Measurements from ENCODE around the gene FGD1. TPM values are rescaled to one million over a fixed set of nuclear protein-coding genes. Genes with fewer than 3 reads are reported as not detected.

FGD1 gene
- total RNA-seq, 1 experiment from 2014 or later = 21.5 TPM

DNA sequence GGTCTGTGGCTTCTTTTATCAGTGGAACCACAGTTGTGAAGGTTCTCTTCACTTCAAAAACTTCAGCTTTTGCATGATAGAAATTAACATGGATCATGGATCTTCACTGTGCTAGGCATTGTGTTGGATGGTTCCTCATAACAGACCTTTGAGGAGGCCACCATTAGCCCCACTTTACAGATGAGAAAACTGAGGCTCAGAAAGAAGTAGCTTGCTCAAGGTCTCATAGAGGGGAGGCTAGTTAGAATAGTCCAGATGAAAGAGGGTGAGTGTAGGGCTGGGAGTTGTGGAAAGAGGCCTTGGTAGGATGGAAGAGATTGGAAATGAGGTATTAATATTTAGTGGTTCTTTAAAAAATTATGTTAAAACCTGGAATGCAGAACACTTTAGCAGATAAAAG, 53.2 kb downstream of the FGD1 start:
- Histone ChIP-seq H3K36me3 (ENCODE audit: insufficient read depth, low read length, poor library complexity, severe bottlenecking) (peaks cover 16% of the 10 kb centered on the region), H3K4me1 (ENCODE audit: insufficient read depth, low read length, poor library complexity, severe bottlenecking) (peaks cover 5% of the 10 kb centered on the region), H3K27ac (ENCODE audit: low read depth, low read length, poor library complexity, severe bottlenecking) (no peak overlapping the region), H3K9me3 (ENCODE audit: low read depth, low read length, poor library complexity, severe bottlenecking) (no peaks in the 10 kb centered on the region), H3K27me3 (replicated peaks; ENCODE audit: insufficient read depth, low read depth, low read length, poor library complexity) (no peaks in the 10 kb centered on the region), H3K4me3 (ENCODE audit: low read depth, low read length, poor library complexity, severe bottlenecking) (no peak overlapping the region)
- POLR2A ChIA-PET (ENCODE audit: low non-redundant PET) = no interaction called here
- no peak for DNase-seq (ENCODE audit: low spot score)
- no TSS peak for BruUV-seq (replicated peaks)
- TF ChIP-seq, protein P1, sequence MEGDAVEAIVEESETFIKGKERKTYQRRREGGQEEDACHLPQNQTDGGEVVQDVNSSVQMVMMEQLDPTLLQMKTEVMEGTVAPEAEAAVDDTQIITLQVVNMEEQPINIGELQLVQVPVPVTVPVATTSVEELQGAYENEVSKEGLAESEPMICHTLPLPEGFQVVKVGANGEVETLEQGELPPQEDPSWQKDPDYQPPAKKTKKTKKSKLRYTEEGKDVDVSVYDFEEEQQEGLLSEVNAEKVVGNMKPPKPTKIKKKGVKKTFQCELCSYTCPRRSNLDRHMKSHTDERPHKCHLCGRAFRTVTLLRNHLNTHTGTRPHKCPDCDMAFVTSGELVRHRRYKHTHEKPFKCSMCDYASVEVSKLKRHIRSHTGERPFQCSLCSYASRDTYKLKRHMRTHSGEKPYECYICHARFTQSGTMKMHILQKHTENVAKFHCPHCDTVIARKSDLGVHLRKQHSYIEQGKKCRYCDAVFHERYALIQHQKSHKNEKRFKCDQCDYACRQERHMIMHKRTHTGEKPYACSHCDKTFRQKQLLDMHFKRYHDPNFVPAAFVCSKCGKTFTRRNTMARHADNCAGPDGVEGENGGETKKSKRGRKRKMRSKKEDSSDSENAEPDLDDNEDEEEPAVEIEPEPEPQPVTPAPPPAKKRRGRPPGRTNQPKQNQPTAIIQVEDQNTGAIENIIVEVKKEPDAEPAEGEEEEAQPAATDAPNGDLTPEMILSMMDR (conservative IDR thresholded peaks at IDR 0.05; ENCODE audit: low read depth, low read length) = no peak
- TF ChIP-seq EZH2 (IDR thresholded peaks at IDR 0.05; ENCODE audit: borderline replicate concordance, low read depth, low read length, poor library complexity, severe bottlenecking) = no peak
- intact Hi-C loops (cut with micrococcal nuclease; ENCODE audit: unreplicated experiment) = loop anchor here (5.0 kb wide), 1 partner anchor 400 kb away; the partner anchor contains the start of gene PHF8
- CTCF ChIA-PET = no interaction called here

GRCh38 chrX:54439960-54440871, 55.8 kb downstream of the FGD1 start, which contains the start of gene TSR2:
TSR2 (plus strand) TSS chrX:54440404; CDS start chrX:54440422, 18 bp downstream.
- no peak for TF ChIP-seq EZH2 (IDR thresholded peaks at IDR 0.05; ENCODE audit: borderline replicate concordance, low read depth, low read length, poor library complexity, severe bottlenecking)
- TF ChIP-seq, protein P1 (conservative IDR thresholded peaks at IDR 0.05; ENCODE audit: low read depth, low read length) = no peak; the same call in 1 of the 2 replicates
- Histone ChIP-seq H3K4me1 (ENCODE audit: insufficient read depth, low read length, poor library complexity, severe bottlenecking) (peaks cover 5% of the 10 kb centered on the region), H3K36me3 (ENCODE audit: insufficient read depth, low read length, poor library complexity, severe bottlenecking) (peaks cover 8% of the 10 kb centered on the region), H3K9me3 (ENCODE audit: low read depth, low read length, poor library complexity, severe bottlenecking) (no peaks in the 10 kb centered on the region), H3K4me3 (ENCODE audit: low read depth, low read length, poor library complexity, severe bottlenecking) (peak within 1 kb of the TSS; percentile 77), H3K27me3 (replicated peaks; ENCODE audit: insufficient read depth, low read depth, low read length, poor library complexity) (no peaks in the 10 kb centered on the region), H3K27ac (ENCODE audit: low read depth, low read length, poor library complexity, severe bottlenecking) (peak within 1 kb of the TSS; percentile 67)
- peak; percentile 90 for DNase-seq (ENCODE audit: low spot score)
- ChIA-PET POLR2A (ENCODE audit: low non-redundant PET) (interaction anchor here (0.6 kb wide), 1 partner anchor 398 kb away, joined by 3 read pairs; no protein-coding TSS in a partner anchor), CTCF (interaction anchor here (1.0 kb wide), 1 partner anchor 192 kb away, joined by 5 read pairs; no protein-coding TSS in a partner anchor)
- intact Hi-C loops (cut with micrococcal nuclease; ENCODE audit: unreplicated experiment) = loop anchor here (5.0 to 10.0 kb wide), 2 partner anchors 195 to 398 kb away; partner anchors contain the start of gene PHF8
- BruUV-seq (replicated peaks) = no TSS peak

- ChIA-PET POLR2A (ENCODE audit: low non-redundant PET) (no interaction called here), CTCF (no interaction called here)
- Histone ChIP-seq H3K4me3 (ENCODE audit: low read depth, low read length, poor library complexity, severe bottlenecking) (no peak overlapping the region), H3K27me3 (replicated peaks; ENCODE audit: insufficient read depth, low read depth, low read length, poor library complexity) (no peaks in the 10 kb centered on the region), H3K9me3 (ENCODE audit: low read depth, low read length, poor library complexity, severe bottlenecking) (no peaks in the 10 kb centered on the region), H3K4me1 (ENCODE audit: insufficient read depth, low read length, poor library complexity, severe bottlenecking) (no peaks in the 10 kb centered on the region), H3K36me3 (ENCODE audit: insufficient read depth, low read length, poor library complexity, severe bottlenecking) (no peaks in the 10 kb centered on the region), H3K27ac (ENCODE audit: low read depth, low read length, poor library complexity, severe bottlenecking) (no peak overlapping the region)
- TF ChIP-seq EZH2 (IDR thresholded peaks at IDR 0.05; ENCODE audit: borderline replicate concordance, low read depth, low read length, poor library complexity, severe bottlenecking) = no peak
- TF ChIP-seq, protein P1 (conservative IDR thresholded peaks at IDR 0.05; ENCODE audit: low read depth, low read length) = no peak
- no peak for DNase-seq (ENCODE audit: low spot score)
- no TSS peak for BruUV-seq (replicated peaks)
- intact Hi-C loops (cut with micrococcal nuclease; ENCODE audit: unreplicated experiment) = loop anchor here (10.0 kb wide), 1 partner anchor 190 kb away; no protein-coding TSS in a partner anchor
Observed at GRCh38 chrX:54435121-54435520, 60.9 kb downstream of the FGD1 start.

All from A673 (cell line).